RKO (cell line): Measurements from ENCODE around the gene ESAM.

ENCODE experiments used
- DNase-seq: peaks from one replicate; pipeline ENCODE4 v3.0.0-alpha.2; 2016; ENCODE audit warnings: low spot score

Gene ESAM

DNA sequence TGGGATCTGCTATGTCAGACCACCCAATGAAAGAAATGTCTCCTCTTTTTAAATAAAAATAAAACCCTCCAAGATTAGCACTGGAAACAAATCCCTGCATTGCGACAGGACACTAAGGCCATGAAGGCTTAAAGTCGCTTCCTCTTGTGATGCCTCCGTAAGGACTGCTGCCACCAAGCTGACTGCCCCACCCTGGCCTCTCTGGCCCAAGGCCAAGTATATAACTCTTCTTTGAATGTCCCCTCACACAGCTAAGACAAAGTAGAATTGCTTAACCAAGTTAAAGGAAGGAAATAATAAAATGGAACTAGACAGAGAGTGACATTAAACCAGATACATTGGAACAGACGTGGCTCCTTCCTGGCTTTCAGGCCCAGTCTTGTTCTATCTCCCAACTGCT lies 29.9 kb downstream of the ESAM start:
- no peak for DNase-seq

DNA sequence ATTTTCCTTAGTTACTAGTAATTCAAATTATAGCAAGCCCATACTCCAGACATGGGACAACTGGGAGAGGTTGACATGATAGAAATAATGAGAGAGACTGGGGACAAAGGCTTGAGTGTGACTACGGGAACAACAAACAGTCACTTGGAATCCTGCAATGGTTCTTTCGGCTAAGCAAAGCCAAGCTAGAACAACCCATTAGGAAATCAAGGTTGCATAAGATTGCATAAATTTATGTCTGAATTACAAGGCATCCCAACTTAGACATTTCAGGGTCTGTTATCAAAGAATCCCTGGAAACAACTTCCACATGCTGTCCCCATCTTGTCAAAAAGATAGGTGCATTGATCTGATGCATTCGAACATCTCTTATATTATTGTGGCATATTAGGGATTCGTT lies 32.5 kb downstream of the ESAM start:
- no peak for DNase-seq

DNA sequence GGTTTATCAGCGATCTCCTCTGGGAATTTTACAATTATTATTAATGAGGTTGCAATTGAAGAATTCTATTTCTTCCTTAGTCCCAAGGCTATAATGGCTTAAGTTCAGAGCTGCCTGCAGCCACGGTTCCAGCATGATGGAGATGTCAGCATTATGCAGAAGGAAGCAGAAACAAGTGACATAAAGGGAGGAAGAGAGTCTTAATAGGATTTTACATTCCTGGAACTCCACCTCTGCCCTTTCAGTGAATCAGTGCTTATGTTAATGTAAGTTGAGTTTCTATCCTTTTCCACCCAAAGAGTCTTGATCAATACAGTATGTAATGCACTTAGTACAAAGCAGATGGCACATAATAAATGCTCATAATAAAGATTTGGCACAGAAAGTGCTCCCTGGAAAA lies 34.0 kb downstream of the ESAM start:
- no peak for DNase-seq

DNA sequence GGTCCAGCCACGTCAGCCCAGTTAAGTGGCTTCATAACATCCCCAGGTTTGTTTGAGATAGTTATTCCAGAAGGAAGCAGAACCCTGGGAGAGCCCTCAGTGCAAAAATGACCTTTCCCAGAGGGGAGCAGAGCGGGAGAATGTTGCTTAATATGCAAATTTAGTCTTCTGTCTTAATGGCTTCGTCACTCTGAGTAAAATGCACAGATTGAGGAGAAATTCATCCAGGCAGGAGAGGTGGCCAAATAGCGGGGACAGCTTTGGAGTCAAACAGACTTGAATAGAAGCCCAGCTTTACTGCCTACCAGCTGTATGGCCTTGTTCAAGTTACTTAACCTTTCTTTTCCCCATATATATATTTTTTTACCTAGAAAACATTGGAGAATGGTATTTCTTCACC lies 34.6 kb downstream of the ESAM start:
- DNase-seq = no peak

GRCh38 chr11:124725719-124726105 lies 36.4 kb downstream of the ESAM start:
- no peak for DNase-seq

GRCh38 chr11:124724979-124725718 lies 36.9 kb downstream of the ESAM start:
- no peak for DNase-seq

GRCh38 chr11:124722176-124722575 lies 39.9 kb downstream of the ESAM start:
- no peak for DNase-seq

DNA sequence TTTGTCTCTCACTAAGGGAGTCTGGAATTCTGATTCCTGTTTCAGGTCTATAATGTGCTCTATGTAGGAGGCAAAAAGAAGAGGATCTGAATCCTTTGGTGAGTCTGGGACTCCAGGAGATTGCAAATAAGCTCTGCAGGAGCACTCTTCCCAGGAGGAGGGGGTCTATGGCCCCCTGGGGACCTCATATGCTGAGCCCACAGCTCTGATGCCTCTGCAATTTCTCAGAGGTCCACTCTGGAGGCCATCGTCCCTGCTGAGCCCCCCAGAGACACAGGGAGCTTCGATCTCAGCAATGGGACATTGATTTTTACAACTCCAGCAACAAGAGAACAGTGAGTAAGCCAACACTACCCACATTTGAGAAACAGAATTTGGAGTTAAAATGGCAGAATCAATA lies 42.6 kb downstream of the ESAM start:
- DNase-seq = no peak

DNA sequence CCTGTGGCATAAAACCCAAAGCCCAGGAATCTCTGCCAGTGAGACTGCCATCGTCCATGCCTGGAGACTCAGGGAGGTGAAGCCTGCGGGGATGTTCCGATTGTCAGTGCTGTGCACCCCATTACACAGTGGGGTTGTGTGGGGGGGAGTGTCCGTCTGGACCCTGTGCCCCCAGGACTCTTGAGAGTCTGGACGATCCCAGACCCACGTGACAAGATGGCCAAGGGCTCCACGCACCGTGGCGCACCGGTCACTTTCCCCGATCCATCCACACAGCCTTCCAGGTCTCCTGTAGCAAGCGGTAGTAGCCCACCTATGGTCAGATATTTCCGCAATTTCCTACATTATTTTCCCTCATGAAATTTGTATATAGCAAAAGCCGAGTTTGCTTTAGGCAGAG lies 43.3 kb downstream of the ESAM start:
- no peak for DNase-seq

DNA sequence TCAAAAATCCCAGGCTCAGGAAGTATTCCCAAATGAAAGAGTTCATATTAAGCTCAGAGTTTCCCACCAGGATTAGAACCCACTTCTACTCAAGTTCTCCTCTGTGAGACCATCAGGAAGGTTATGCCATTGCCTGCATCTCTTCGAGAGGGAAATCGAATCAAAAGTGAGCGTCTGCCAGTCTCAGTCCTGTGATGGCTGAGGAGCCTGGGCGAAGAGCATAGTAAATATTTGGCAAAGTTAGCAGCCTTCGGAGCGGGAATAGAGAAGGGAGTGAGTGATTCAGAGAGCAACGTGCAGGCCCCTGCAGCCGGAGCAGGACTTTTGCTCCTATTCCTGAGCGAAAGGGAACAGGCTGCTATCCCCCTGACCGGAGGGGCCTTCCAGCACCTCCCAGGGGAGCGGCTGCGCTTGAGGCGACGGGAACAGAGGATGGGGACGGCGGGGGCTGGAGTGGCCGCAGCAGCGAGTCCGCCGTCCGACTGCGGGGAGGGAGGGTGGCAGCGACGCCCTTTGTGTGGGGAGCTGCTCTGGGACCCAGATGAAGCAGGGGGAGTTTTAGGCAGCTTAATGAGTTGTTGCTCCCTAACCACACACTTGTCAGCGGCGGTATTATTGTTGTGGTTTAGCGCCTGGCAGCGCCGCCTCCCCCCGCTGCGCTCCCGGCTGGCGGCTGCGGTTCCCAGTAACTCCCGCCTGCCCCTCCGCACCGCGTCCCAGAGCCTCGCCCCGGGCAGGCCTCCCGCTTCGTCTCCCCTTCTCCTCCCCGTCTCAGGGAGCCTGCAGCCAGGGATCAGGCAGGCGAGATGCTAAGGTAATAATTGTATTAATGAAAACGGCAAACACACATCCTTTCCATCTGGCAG lies 44.1 kb downstream of the ESAM start:
- no peak for DNase-seq

GRCh38 chr11:124717421-124717785 lies 44.7 kb downstream of the ESAM start:
- DNase-seq = no peak

DNA sequence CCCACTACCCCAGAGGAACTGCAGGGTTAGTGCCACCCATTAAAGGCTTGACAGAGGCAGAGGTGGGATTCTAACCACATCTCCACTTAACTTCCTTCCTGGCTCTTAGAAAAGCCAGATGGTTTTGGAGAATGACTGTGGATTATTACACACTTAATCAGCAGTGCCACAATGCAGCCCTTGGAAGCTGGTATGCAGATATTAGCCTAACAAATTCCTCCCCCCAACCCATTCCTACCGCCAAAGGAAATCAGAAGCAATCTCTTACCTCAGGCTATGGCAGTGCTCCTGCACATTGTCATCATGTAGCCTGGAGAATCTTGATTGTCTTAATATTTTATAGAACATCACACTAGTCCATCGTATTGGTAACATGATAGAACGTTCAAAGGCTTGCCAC lies 45.5 kb downstream of the ESAM start:
- DNase-seq = no peak

DNA sequence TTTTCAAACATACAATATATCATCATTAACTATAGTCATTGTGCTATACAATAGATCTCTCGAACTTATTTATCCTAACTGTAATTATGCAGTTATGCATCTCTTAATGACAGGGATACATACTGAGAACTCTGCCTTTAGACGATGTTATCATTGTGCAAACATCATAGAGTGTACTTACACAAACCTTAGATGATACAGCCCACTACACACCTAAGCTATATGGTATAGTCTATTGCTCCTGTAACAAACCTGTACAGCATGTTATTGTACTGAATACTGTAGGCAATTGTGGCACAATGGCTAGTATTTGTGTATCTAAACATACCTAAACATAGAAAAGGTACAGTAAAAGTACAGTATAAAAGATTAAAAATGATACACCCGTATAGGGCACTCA lies 49.7 kb downstream of the ESAM start:
- no peak for DNase-seq

DNA sequence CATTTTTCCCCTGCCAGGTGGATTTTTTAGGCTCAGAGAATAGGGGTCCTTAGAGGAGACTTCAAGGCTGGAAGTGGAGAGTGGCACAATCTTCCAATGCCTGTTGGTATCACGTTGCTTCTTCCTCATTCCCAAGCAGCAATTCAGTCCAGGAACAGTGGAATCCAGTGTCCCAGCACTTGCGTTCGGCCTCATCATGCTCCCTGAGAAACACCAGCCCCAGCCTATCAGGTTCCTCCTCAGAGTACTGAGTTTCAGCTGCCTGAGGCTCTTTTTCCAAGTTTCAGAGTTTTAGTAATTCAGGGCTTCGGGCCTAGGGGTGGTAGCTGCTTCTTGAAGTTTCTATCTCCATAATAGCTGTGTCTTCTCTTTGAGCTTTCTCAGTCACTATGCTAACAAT lies 54.3 kb downstream of the ESAM start:
- no peak for DNase-seq
